ENCODE data around the gene PNKD.

PNKD gene

DNA sequence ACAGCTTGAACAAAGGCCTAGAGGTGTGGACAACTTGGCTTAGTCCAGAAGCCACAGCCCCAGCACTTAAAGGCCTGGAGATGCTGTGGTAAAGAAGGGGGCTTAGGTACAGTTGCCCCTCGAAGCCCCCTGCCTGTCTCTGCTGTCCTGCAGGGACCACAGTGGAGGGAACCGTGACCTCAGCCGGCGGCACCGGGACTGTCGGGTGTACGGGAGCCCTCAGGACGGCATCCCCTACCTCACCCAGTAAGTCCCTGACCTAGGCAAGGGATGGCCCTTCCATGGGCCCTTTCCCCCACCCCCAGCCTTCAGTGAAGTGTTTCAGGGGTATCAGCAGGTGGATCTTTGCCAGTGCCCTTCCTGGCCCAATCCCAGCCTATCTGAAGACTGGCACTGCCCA lies 71.1 kb downstream of the PNKD start:
- no peak for DNase-seq (ENCODE audit: low spot score)
- FAIRE-seq: no peak

- DNase-seq (ENCODE audit: low spot score) (no peak), FAIRE-seq (no peak)
Observed at GRCh38 chr2:218342837-218343236, 72.5 kb downstream of the PNKD start.

DNA sequence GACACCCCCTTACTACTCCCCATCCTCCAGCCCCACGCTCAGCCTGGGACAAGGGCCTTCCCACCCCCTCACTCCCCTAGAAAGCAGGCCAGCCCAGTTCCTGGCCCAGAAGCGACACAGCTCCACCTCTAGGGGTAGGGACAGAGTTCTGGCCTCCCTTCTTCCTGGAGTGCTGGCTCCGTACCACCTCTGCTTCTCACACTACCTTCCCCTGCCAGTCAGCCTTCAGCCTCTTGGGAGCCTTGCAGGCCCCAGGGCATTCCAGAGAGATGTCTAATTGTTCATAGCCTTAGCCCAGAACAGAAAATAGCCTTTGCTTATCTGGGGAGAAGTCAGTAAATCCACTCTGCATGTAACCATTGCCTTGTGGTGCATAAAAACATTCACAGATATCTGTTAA lies 73.3 kb downstream of the PNKD start:
- DNase-seq (ENCODE audit: low spot score) (peak; percentile 6), FAIRE-seq (no peak)

DNA sequence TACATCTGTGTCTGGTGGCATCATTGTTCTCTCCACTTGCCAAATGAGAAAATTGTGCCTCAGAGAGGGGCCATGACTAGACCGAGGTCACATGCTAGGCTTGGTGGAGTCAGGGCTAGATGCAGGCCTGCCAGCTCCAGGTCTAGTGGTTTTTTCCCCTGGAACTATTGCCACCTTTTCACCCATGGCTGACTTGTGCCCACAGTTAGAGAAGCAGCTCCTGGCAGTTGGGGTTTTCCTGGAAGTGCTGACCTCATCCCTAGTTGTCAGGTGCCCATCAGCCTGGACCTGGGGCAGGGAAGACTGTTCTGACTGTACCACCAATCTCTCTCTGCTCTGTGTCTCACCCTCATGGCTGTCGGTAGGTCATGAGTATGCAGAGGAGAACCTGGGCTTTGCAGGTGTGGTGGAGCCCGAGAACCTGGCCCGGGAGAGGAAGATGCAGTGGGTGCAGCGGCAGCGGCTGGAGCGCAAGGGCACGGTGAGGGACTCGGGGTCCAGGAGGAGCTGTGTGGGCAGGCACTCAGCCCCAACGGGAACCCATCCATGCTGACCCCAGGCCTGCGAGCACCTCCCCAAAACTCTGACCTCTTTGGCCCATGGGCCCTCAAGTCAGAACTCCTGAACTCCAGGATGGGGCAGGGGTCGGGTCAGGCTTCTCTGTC lies 73.9 kb downstream of the PNKD start:
- DNase-seq (ENCODE audit: low spot score) (peak; percentile 73), FAIRE-seq (peak; percentile 68)

GRCh38 chr2:218344755-218345417 lies 74.6 kb downstream of the PNKD start:
- no peak for FAIRE-seq

DNA sequence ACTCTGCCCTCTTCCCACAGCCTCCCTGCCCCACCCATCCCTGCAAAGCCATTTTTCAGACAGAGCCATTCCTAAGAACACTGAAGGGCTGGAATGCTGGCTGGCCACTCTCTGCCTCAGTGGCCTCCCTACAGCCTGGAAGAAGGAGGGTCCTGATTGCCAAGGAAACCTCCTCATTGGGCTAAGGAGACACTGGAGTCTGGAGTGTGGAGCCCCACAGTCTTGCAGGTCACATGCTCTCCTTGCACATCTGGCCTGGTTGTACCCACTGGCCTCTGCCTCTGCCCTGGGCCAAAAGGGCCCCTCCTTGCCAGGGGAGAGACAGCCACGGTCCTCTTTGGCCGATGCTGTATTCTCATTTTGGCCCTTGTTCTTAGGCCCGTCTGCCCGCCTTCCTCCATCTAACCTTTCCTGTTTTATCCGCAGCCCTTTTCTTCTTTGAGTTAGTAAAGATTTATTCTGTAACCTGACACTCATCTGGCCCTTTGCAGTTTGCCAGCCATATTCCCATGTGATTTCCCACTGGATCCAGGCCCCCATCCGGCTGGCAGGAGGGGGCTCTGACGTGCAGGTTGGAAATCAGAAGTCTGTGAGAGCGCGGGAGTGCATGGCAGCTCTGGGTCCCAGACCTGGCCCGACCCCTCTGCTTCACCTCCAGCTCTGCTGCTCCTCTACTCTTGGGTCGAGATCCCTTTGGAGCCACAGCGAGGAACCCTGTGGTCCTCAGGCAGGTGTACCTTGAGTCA lies 75.3 kb downstream of the PNKD start:
- DNase-seq (ENCODE audit: low spot score) (no peak), FAIRE-seq (no peak)

More at GRCh38 chr2:218344755-218345417, 74.6 kb downstream of the PNKD start:
- no peak for DNase-seq (ENCODE audit: low spot score)

GRCh38 chr2:218347172-218347571 lies 76.9 kb downstream of the PNKD start:
- DNase-seq (ENCODE audit: low spot score): no peak
- no peak for FAIRE-seq

DNA sequence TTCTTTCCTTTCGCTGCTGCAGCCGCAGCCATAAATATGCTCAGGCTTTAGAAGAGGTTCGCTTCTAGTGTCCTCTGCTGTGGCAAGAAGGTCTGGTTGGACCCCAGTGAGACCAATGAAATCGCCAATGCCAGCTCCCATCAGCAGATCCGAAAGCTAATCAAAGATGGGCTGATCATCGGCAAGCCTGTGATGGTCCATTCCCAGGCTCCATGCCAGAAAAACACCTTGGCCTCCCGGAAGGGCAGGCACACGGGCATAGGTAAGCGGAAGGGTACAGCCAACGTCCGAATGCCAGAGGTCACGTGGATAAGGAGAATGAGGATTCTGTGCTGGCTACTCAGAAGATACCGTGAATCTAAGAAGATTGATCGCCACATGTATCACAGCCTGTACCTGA lies 83.7 kb downstream of the PNKD start:
- no peak for FAIRE-seq

GRCh38 chr2:218354850-218355443 lies 84.6 kb downstream of the PNKD start:
- FAIRE-seq (no peak), DNase-seq (ENCODE audit: low spot score) (peak; percentile 17)

More for the DNA sequence above, 83.7 kb downstream of the PNKD start:
- DNase-seq (ENCODE audit: low spot score): no peak

- FAIRE-seq (no peak), DNase-seq (ENCODE audit: low spot score) (no peak)
Observed at GRCh38 chr2:218357236-218358177, 87.2 kb downstream of the PNKD start.

- no peak for FAIRE-seq
- DNase-seq (ENCODE audit: low spot score): no peak
Observed at GRCh38 chr2:218360453-218360852, 90.1 kb downstream of the PNKD start.

DNA sequence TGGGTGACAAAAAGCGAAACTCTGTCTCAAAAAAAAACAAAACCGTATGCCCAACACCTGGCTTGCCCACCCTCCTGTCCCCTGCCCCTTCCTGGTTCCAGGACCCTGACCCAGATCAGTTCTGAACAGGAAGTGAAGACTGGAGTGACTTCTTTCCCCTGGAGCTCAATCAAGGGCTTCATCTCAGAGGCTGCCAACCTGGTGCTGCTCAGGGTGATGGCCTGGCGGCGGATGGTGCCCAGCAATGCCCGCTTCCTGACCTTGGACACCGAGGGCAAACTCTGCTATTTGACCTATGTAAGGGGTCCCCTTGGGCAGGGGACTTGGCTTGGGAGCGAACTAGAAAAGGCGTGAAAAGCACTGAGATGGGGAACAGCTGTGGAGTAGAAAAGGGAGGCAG lies 92.3 kb downstream of the PNKD start:
- FAIRE-seq (no peak), DNase-seq (ENCODE audit: low spot score) (no peak)

DNA sequence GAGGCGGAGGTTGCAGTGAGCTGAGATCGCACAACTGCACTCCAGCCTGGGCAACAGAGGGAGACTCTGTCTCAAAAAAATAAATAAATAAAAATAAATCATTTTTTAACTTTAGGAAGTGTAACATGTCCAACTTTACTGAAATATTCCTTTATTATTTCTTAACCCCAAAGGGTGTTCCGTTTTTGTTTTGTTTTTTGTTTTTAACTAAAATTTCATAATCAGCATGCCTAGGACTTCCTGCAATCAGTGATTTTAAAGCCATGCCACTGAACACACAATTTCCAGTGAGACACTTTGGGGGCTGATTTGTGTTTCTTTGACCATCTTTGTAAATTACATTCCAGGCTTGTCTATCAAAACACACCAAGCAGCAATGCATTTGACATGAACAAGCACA lies 93.4 kb downstream of the PNKD start:
- no peak for FAIRE-seq
- no peak for DNase-seq (ENCODE audit: low spot score)

DNA sequence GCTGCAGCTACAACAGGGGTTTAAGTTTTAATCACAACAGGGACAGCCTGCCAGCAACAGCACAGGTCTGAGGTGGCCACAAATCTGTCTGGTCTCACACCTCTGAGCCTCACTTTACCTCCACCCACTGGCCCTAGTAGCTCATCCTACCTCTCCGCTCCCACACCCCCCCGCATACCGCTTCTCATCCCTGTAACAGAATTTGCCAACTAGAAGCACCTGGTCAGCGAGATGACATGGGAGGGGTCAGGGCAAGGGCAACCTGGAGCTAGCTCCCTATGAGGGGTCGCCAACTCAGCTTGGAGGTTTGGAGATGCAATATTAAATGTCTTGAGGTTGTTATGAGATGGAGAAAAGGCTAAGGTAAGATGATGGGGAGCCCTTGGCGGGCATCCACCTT lies 93.9 kb downstream of the PNKD start:
- DNase-seq (ENCODE audit: low spot score) (no peak), FAIRE-seq (no peak)

DNA sequence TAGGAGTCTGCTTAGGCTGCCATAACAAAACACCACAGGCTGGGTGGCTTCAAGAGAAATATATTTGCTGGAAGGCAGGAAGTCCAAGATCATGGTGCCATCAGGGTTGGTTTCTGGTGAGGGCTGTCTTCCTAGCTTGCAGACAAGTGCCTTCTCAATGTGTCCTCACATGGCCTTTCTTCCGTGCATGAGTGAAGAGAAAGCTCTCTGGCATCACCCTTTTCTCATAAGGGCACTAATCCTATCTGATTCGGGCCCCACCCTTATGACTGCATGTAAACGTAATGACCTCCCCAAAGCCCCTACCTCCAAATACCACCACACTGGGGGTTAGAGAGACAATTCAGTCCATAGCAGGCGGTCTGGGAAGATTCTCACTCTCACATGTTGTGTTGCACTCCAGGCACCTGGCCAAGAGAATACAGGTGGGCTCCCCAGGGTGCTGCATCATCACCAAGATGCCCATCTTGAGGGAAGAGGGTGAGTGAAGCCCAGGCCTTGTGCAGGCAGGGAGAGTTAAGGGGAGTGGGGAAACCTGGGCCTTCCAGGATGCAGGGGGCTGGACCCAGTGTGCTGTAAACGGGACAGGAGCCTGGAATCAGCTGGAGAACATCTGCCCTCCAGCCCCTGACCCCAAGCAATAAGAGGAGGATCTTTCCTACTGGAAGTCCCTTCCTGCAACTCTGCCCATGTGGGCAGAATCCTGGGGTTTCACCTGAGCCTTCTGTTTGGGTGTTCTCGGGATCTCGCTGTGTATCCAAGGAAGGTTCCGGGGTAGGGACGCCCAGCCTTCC lies 96.5 kb downstream of the PNKD start:
- FAIRE-seq (no peak), DNase-seq (ENCODE audit: low spot score) (no peak)

- FAIRE-seq: no peak
- DNase-seq (ENCODE audit: low spot score): no peak
Observed at GRCh38 chr2:218367415-218368149, 97.3 kb downstream of the PNKD start.

DNA sequence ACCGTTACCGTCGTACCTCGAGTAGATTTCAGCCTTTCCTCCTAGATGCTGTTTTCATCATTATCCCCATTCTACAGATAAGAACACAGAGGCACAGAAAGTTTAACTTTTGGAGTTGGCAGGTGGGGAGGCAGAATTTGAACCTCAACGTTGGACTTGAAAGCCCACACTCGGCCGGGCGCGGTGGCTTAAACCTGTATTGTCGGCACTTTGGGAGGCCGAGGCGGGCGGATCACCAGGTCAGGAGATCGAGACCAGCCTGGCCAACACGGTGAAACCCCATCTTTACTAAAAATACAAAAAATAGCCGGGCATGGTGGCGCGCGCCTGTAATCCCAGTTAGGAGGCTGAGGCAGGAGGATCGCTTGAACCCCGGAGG lies 97.8 kb downstream of the PNKD start:
- FAIRE-seq (no peak), DNase-seq (ENCODE audit: low spot score) (no peak)

- FAIRE-seq (no peak), DNase-seq (ENCODE audit: low spot score) (no peak)
Observed at GRCh38 chr2:218368621-218369153, 98.4 kb downstream of the PNKD start.

DNA sequence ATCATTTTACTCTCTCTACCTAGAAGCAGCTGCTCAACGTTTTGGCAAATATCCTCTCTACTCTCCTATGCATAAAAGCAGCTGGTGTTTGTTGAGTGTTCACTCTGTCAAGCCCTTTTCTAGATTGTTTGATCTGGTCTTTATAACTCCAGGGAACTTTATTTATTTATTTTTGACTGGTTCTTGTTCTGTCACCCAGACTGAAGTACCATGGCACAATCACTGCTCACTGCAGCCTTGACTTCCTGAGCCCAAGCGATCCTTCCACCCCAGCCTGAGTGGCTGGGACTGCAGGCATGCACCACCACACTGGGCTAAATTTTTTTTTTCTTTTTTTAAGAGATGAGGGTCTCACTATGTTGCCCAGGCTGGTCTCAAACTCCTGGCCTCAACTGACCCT lies 99.0 kb downstream of the PNKD start:
- DNase-seq (ENCODE audit: low spot score) (no peak), FAIRE-seq (no peak)
